WERI-Rb-1 (cell line): ENCODE results near the gene FGD5.

Experiments used
- DNase-seq: peaks from one replicate; pipeline ENCODE4 v3.0.0-alpha.2; 2020
- H3K27ac ChIP-seq: fragments of 250-450 bp; sonication (Bioruptor Pico); 2 replicates; pipeline ENCODE4 v1.5.1; 2020; ENCODE audit warnings: mild to moderate bottlenecking, moderate library complexity
- H3K27me3 ChIP-seq: fragments of 250-450 bp; sonication (Bioruptor Pico); 2 replicates; pipeline ENCODE4 v1.5.1; 2021; ENCODE audit warnings: mild to moderate bottlenecking, low read depth, moderate library complexity; ENCODE audit not compliant: insufficient read depth, severe bottlenecking
- H3K36me3 ChIP-seq: fragments of 250-450 bp; sonication (Bioruptor Pico); 2 replicates; pipeline ENCODE4 v1.5.1; 2020; ENCODE audit warnings: mild to moderate bottlenecking, moderate library complexity
- H3K4me3 ChIP-seq: 2 replicates; pipeline ENCODE4 v1.5.1; 2011; ENCODE audit warnings: low read depth, mild to moderate bottlenecking, control low read depth, low read length
- H3K9me3 ChIP-seq: fragments of 250-450 bp; sonication (Bioruptor Pico); 2 replicates; pipeline ENCODE4 v1.5.1; 2021; ENCODE audit warnings: mild to moderate bottlenecking, moderate library complexity; ENCODE audit not compliant: severe bottlenecking
- CTCF ChIP-seq: IDR thresholded peaks from 2 replicates; pipeline ENCODE4 v1.5.1; 2011; ENCODE audit warnings: low read depth, mild to moderate bottlenecking, control low read depth, inconsistent platforms, low read length

FGD5 gene

DNA sequence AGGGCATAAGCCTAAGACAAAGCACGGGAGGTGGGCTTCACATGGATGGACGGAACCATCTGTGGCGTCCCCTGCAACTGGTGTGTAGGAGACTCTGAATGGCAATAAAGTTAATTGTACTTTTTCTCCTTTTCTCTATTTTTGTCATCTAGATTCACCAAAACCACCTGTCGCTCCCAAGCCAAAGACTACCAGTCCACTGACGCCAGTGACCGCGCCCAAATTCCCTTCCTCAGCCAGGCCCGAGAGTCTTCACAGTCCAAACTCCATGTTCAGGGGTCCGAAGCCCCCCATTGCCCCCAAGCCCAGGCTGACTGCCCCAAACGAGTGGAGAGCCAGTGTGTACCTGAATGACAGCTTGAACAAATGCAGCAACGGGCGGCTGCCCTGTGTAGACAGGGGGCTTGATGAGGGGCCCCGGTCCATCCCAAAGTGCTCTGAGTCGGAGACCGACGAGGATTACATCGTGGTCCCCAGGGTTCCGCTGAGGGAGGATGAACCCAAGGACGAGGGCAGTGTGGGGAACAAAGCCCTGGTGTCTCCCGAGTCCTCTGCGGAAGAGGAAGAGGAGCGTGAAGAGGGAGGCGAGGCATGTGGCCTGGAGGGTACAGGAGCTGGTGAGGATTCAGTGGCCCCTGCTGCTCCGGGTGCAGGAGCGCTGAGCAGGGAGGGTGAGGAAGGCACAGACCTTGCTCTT is at the start of gene FGD5:
FGD5 (plus strand) TSS at position 159 of the 697 bp plus-strand sequence; CDS start at position 269, 110 bp downstream.
- no peak for DNase-seq
- TF ChIP-seq CTCF: no peak
- Histone ChIP-seq H3K4me3 (no peak within 1 kb of the TSS), H3K27ac (no peak within 1 kb of the TSS), H3K36me3 (no peaks in the 10 kb centered on the region), H3K27me3 (peaks cover 78% of the 10 kb centered on the region), H3K9me3 (no peaks in the 10 kb centered on the region)

DNA sequence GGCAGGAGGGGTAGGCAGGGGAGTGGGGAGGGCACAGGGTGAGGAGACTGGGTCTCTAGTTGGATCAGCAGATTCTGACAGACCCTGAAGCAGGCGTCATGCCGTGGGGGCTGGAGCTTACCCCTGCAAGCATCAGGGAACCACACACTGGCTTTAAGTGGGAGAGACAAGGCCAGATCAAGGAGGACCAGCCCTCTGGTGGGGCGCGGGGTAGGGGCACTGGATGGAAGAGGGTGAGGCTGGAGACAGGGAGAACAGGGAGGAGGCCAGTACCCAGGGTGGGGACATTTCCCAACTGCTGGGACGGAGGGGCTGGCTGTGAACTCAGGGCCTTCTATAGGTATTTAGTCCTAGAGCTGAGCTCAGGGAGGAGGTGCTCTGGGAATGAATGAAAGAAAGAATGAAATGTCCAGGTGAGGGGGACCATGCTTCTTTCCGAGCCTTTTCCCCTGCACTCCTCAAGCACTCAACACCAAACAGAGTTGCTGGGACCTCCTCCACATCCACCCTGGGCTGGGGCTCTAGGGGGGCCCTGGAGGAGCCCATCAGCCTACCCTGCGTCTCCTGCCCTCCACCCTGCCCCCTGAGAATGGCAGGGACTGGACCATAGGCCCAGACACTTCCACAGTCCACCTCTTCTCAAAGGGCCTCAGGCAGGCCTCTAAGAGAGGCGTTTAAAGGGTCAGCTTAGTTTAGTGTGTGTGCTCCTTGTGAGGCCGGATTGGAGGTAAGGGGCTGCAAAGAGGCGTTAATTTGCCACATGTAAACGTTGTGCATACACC is 49.0 kb upstream of the FGD5 start:
- H3K27ac ChIP-seq: no peak overlapping the region
- H3K36me3 ChIP-seq: no peaks in the 10 kb centered on the region
- H3K4me3 ChIP-seq: no peak overlapping the region
- no peak for DNase-seq
- no peaks in the 10 kb centered on the region for H3K9me3 ChIP-seq
- H3K27me3 ChIP-seq: peaks cover 49% of the 10 kb centered on the region
- TF ChIP-seq CTCF: no peak

DNA sequence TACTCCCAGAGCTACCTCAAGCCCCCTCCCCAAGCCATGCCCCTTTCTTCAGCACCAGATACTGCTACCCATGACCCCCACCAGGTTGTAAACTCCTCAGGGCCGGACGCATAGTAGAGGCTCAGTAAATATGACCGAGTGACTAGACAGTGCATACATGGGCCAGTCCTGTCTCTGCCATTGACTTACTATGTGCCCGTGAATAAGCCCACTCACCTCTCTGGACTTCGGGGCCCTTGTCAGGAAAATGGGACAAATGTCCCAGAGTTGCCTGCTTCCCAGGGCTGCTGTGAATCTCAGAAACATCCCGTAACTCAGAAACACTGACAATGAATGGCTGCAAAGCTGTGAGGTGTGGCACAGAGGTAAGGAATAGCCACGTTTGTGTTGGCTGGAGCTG is 48.2 kb upstream of the FGD5 start:
- Histone ChIP-seq H3K27ac (no peak overlapping the region), H3K36me3 (no peaks in the 10 kb centered on the region), H3K27me3 (peaks cover 49% of the 10 kb centered on the region), H3K9me3 (no peaks in the 10 kb centered on the region), H3K4me3 (no peak overlapping the region)
- DNase-seq: no peak
- no peak for TF ChIP-seq CTCF

DNA sequence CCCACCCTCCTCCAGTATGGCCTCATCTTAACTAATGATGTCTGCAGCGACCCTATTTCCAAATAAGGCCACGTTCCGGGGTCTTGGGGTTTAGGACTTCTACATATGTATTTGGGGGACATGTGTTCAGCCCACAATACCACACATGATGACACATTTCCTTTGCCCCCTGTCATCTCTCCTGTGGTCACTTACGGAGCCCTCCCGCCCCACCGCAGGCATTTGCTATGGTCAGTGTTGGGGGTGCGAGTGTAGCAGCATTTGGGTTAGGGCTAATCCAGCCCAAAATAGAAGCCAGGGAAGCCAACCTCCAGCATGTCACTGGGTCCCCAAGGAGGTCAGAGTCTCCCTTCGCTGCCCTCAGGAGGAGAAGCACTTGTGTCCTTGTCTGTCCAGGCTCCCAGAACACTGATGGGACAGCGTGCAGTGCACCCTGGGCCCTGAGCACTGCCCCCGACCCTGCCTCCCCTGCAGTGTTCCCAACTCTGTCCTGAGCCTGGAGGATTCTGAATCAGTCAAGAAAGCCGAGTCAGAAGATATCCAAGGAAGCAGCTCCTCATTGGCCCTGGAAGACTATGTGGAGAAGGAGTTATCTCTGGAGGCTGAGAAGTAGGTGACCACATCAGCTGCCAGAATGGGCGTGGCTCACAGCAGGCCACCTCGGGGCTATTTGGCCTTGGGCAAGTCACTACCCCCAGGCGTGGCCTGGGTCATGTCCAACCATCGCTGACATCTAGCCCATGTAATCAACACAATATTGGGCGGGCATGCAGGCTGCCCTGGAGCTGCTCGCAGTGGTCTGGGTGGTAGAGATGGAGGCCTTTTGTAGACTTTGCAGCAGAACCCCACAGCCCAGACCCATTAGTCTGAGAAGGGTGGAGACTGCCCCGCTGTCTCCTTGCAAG is 46.9 kb upstream of the FGD5 start:
- DNase-seq: no peak
- no peaks in the 10 kb centered on the region for H3K9me3 ChIP-seq
- no peak overlapping the region for H3K4me3 ChIP-seq
- no peak for TF ChIP-seq CTCF
- no peak overlapping the region for H3K27ac ChIP-seq
- no peaks in the 10 kb centered on the region for H3K36me3 ChIP-seq
- H3K27me3 ChIP-seq: peaks cover 52% of the 10 kb centered on the region

- no peak for DNase-seq
- TF ChIP-seq CTCF: no peak
- no peaks in the 10 kb centered on the region for H3K36me3 ChIP-seq
- H3K9me3 ChIP-seq: no peaks in the 10 kb centered on the region
- H3K27me3 ChIP-seq: peaks cover 45% of the 10 kb centered on the region
- no peak overlapping the region for H3K4me3 ChIP-seq
- H3K27ac ChIP-seq: no peak overlapping the region
Observed at GRCh38 chr3:14772533-14773138, 46.1 kb upstream of the FGD5 start.
